Stimulated activated CD4-positive, alpha-beta T cell treated with anti-CD3 and anti-CD28 coated beads, TNF-alpha, amount 100 ng/mL, for 24 hours (primary cell): ENCODE data around the gene AKT3.

Experiments used
- DNase-seq, 3 experiments: peaks; one replicate each; pipeline ENCODE4 v3.0.0-alpha.2; 2020; ENCODE audit warnings: low read depth in 3 of 3

The AKT3 gene

GRCh38 chr1:243508303-243508713 lies 341.7 kb downstream of the AKT3 start:
- DNase-seq = no peak

GRCh38 chr1:243507672-243508302 lies 342.3 kb downstream of the AKT3 start:
- no peak for DNase-seq

- no peak for DNase-seq
Measured at GRCh38 chr1:243507001-243507671, 342.9 kb downstream of the AKT3 start.

- DNase-seq = no peak
Measured at GRCh38 chr1:243505986-243506689, 343.9 kb downstream of the AKT3 start.

GRCh38 chr1:243503155-243503554 lies 346.9 kb downstream of the AKT3 start:
- DNase-seq = no peak

GRCh38 chr1:243501002-243501401 lies 349.0 kb downstream of the AKT3 start:
- DNase-seq = no peak

- no peak for DNase-seq
Measured at GRCh38 chr1:243500512-243500911, 349.5 kb downstream of the AKT3 start.

GRCh38 chr1:243499711-243500110 lies 350.3 kb downstream of the AKT3 start:
- DNase-seq = no peak

GRCh38 chr1:243499248-243499647 lies 350.8 kb downstream of the AKT3 start:
- DNase-seq = no peak

GRCh38 chr1:243497939-243498681 lies 351.9 kb downstream of the AKT3 start:
- no peak for DNase-seq

- no peak for DNase-seq
Measured at GRCh38 chr1:243496806-243497205, 353.2 kb downstream of the AKT3 start.

GRCh38 chr1:243496187-243496646 lies 353.8 kb downstream of the AKT3 start:
- DNase-seq = no peak

- no peak for DNase-seq
Measured at GRCh38 chr1:243495442-243496186, 354.4 kb downstream of the AKT3 start.

GRCh38 chr1:243494741-243495431 lies 355.2 kb downstream of the AKT3 start:
- no peak for DNase-seq

- DNase-seq = no peak
Measured at GRCh38 chr1:243493156-243494129, 356.6 kb downstream of the AKT3 start.

- no peak for DNase-seq
Measured at GRCh38 chr1:243490748-243491686, 359.0 kb downstream of the AKT3 start.

GRCh38 chr1:243489681-243490546 lies 360.1 kb downstream of the AKT3 start:
- DNase-seq = no peak

GRCh38 chr1:243489158-243489527 lies 360.9 kb downstream of the AKT3 start:
- no peak for DNase-seq
